Measurements from ENCODE around the gene DHX16. TPM values are rescaled to one million over a fixed set of nuclear protein-coding genes. Genes with fewer than 3 reads are reported as not detected.

Gene DHX16
- total and polyA plus RNA-seq, 9 of the 15 experiments (the other 6 are each of a cell fraction or from before 2014, with no cell fraction given) = 14.6 to 66.1 (median 47.5) TPM

DNA sequence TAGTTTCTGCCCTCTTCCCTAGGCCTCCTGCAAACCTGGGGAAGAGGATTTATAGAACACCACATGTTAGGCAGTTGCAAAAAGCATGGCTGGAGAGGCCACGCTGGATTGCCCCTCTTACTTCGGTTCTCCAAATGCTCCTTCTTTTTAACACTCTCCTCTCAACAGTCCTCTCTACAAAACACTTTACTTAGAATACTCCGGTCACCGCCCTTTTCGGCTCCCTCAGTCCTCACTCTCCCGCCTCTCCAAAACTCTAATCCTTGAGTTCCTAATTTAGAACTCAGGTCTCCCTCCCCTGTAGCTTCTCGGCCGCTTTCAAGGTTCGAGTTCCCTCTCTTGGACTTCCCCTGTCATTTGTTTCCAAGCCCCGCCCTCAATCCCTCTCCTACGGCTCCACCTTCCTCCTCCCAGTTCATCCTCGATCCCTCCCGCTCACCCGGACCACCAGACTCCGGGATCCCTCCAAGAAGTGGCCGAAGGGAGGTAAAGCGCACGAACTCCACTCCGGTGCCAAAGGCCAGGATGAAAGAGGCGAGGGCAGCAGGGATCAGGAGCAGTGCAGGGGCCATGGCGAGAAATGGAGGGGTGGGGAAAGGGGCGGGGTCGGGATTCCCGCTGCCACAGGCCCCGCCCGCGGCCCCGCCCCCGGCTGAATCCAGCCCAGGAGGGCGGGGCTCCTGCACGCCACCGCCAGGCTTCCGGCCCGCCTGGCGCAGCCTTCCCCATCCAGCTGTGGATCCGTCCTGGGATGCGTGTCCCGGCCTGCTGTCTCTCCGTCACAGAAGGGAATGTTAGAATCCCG, 17.8 kb upstream of the DHX16 start, which contains the start of gene NRM (continued):
- peak; percentile 48 for TF ChIP-seq PRDM10 (IDR thresholded peaks at IDR 0.05; ENCODE audit: partially characterized antibody)
- TF ChIP-seq RBFOX2 (IDR thresholded peaks at IDR 0.05; ENCODE audit: low read depth, low read length) = peak; percentile 74
- no peak for TF ChIP-seq ESRRB (CRISPR knock-in tag; IDR thresholded peaks at IDR 0.05; ENCODE audit: borderline replicate concordance)
- peak; percentile 49; the same call in 1 of the 2 replicates for TF ChIP-seq ELF1 (tag; IDR thresholded peaks at IDR 0.05)
- TF ChIP-seq GABPB2 (CRISPR knock-in tag; conservative IDR thresholded peaks at IDR 0.05) = no peak
- TF ChIP-seq SP1 (CRISPR knock-in tag; IDR thresholded peaks at IDR 0.05) = peak; percentile 88
- peak; percentile 42 for TF ChIP-seq SMARCA4 (IDR thresholded peaks at IDR 0.05)
- TF ChIP-seq ZBTB7A (IDR thresholded peaks at IDR 0.05; ENCODE audit: borderline replicate concordance, control insufficient read depth, low read depth, low read length) = peak; percentile 82; the same call in 1 of the 2 replicates
- TF ChIP-seq VEZF1 (CRISPR knock-in tag; IDR thresholded peaks at IDR 0.05) = peak; percentile 80
- TF ChIP-seq PML (IDR thresholded peaks at IDR 0.05; ENCODE audit: low read length) = 0 out of 2 replicates have a peak, but pooled peaks have one; percentile 24
- peak; percentile 71; the same call in 1 of the 2 replicates for TF ChIP-seq OTX1 (CRISPR knock-in tag; IDR thresholded peaks at IDR 0.05)
- TF ChIP-seq RB1 (IDR thresholded peaks at IDR 0.05; ENCODE audit: low read depth) = peak; percentile 71
- peak; percentile 53 for TF ChIP-seq HMGN3 (IDR thresholded peaks at IDR 0.05; ENCODE audit: borderline replicate concordance, extremely low read depth, insufficient read length, low read depth, low read length)
- TF ChIP-seq KLF13 (tag; IDR thresholded peaks at IDR 0.05; ENCODE audit: borderline replicate concordance, low read depth) = peak; percentile 67; the same call in 1 of the 2 replicates
- peak; percentile 84 for TF ChIP-seq ZNF263 (CRISPR knock-in tag; IDR thresholded peaks at IDR 0.05; ENCODE audit: borderline replicate concordance)
- no peak for TF ChIP-seq E2F1 (CRISPR knock-in tag; IDR thresholded peaks at IDR 0.05)
- TF ChIP-seq MYC (IDR thresholded peaks at IDR 0.05; ENCODE audit: low read depth, low read length) = peak; percentile 47
- TF ChIP-seq MYC (CRISPR knock-in tag; IDR thresholded peaks at IDR 0.05; ENCODE audit: borderline replicate concordance, low read depth) = no peak
- TF ChIP-seq TCF7 (IDR thresholded peaks at IDR 0.05; ENCODE audit: borderline replicate concordance) = peak; percentile 39; the same call in 1 of the 2 replicates
- peak; percentile 47 for TF ChIP-seq HNRNPLL (IDR thresholded peaks at IDR 0.05; ENCODE audit: low read depth, low read length, poor library complexity, severe bottlenecking)

Data from K562 (cell line).